GM20000 (cell line): ENCODE data around the gene LRRN4CL.
A peak's percentile ranks its signal among the peaks of the same experiment; 100 is the strongest.

Source experiments
- DNase-seq: peaks from one replicate; pipeline ENCODE4 v3.0.0; 2012; ENCODE audit warnings: low spot score
- CTCF ChIP-seq: IDR thresholded peaks from 2 replicates; pipeline ENCODE4 v1.5.1; 2012; ENCODE audit warnings: mild to moderate bottlenecking, control low read depth; ENCODE audit errors: extremely low read depth, missing control alignments

LRRN4CL gene

DNA sequence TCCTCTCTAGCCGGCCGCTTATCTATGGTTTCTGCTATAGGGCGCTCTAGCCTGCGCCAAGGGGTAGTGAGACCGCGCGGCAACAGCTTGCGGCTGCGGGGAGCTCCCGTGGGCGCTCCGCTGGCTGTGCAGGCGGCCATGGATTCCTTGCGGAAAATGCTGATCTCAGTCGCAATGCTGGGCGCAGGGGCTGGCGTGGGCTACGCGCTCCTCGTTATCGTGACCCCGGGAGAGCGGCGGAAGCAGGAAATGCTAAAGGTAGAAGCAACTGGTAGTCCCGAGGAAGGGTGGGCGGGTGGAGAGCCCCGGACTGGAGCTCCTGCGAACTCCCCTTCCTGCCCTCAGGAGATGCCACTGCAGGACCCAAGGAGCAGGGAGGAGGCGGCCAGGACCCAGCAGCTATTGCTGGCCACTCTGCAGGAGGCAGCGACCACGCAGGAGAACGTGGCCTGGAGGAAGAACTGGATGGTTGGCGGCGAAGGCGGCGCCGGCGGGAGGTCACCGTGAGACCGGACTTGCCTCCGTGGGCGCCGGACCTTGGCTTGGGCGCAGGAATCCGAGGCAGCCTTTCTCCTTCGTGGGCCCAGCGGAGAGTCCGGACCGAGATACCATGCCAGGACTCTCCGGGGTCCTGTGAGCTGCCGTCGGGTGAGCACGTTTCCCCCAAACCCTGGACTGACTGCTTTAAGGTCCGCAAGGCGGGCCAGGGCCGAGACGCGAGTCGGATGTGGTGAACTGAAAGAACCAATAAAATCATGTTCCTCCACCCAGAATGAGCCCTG is 17.5 kb downstream of the LRRN4CL start, which contains the start of the genes LBHD1 and UQCC3:
Gene LBHD1 (minus strand): TSS at position 660 of the 782 bp plus-strand sequence. CDS start 2,236 bp downstream, outside the sequence.
Gene UQCC3 (plus strand): TSS at position 66 of the 782 bp plus-strand sequence. CDS start 73 bp downstream, at position 139.
- DNase-seq = peak; percentile 86
- TF ChIP-seq CTCF = no peak

GRCh38 chr11:62671236-62671607 is 18.1 kb downstream of the LRRN4CL start:
- DNase-seq = no peak
- TF ChIP-seq CTCF = no peak

DNA sequence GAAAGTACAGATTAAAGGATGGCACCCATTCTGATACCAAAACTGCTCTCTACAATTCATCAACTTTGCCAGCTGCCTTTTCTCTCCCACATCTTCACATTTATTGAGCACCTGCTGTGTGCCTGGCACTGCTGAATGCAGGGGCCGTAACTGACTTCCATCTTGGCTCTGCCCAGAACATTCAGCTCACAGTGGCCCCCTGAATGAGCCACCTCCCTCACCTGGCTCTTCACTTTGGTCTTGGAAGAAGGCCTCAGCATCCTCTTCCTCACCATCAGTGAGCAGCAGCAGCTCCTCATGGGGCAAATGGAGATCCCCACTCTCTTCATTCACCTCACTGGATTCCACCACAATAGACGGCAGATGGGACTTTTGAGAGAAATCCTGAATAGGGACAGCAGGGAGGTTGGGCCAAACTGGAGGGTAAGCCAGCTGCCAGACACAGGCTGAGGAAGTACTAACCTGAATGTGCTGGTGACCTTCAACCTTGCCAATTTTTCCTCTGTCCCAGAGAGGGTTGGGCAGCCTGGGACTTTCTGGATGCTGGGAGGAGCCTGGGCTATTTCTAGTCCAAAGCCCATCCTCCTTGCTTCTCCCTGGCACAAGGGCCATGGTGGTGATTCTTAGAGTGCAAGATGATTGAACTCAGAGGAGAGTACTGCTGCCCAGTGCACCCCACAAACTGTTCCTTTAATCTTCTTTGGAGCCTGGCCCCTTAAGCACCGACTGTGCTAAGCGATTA is 19.7 kb downstream of the LRRN4CL start:
- TF ChIP-seq CTCF = no peak
- no peak for DNase-seq

DNA sequence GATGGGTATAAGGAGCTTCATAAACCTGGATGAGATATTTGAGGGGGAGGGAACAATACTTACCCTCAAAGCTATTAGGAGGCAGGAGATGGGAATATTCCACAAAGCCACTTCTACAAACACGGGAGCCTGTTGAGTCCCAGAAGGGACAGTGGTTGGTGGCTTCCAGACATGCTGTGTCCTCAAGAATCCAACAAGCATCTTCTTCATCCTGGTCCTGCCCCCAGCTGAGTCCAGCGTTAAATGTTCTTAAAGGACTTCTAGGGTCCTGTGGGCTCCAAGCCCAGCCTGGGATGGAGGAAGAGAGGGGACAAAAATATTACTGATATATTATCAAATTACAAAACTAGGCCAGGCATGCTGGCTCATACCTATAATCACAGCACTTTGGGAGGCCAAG is 21.9 kb downstream of the LRRN4CL start:
- TF ChIP-seq CTCF = no peak
- no peak for DNase-seq

DNA sequence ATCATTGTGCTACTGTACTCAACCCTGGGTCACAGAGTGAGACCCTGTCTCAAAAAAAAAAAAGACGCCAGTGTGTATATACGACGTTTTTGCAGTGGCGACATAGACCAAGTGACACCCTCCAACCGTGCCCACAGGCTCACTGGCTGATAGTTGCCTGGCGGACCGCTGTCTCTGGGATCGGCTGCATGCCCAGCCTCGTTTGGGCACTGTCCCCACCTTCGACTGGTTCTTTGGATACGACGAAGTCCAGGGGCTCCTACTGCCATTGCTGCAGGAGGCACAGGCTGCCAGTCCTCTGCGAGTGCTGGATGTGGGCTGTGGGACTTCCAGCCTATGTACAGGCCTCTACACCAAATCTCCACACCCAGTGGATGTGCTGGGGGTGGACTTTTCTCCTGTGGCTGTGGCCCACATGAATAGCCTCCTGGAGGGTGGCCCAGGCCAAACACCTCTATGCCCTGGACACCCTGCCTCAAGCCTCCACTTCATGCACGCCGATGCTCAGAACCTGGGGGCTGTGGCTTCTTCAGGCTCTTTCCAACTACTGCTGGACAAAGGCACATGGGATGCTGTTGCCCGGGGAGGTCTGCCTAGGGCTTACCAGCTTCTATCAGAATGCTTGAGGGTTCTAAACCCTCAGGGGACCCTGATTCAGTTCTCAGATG is 22.9 kb downstream of the LRRN4CL start:
- no peak for TF ChIP-seq CTCF
- peak; percentile 13 for DNase-seq

DNA sequence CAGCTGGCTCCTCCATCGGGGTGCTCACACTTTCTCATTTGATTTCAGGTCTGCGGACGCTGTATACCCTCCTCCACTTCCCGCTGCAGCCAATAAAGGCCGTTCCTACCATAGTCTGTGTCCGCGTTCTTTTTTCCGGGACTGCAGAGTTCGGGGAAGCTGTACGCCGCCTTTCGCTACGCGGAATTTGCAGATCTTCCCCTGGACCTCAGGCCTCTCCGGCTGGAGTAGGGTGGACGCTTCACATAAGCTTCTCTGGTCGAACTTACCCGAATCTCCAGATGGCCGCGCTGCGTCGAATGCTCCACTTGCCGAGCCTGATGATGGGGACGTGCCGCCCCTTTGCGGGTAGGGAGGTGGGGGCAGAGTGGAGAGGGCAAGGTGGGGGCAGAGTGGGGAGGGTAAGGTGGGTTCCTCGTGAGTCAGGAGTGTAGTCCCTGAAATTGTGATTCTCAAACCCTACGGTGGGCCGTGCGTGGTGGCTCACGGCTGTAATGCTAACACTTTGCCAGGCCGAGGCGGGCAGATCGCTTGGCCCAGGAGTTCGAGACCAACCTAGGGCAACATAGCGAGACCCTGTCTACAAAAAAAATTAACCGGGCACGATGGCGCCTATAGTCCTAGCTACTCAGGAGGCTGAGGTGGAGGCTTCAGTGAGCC is 23.6 kb downstream of the LRRN4CL start:
- TF ChIP-seq CTCF = no peak
- peak; percentile 41 for DNase-seq
